PFSK-1 (cell line): ENCODE measurements around the gene CENPE.

Experiments used
- POLR2AphosphoS5 ChIP-seq: IDR thresholded peaks from 2 replicates; pipeline ENCODE4 v1.6.1; 2012; ENCODE audit warnings: low read depth, mild to moderate bottlenecking, control low read depth, low read length, moderate library complexity
- SIN3A ChIP-seq: IDR thresholded peaks from 2 replicates; pipeline ENCODE4 v1.6.1; 2012; ENCODE audit warnings: mild to moderate bottlenecking, low read length, moderate library complexity, borderline replicate concordance; ENCODE audit not compliant: insufficient read depth
- TAF1 ChIP-seq: IDR thresholded peaks from 2 replicates; pipeline ENCODE4 v1.6.1; 2012; ENCODE audit warnings: low read length, control low read depth, borderline replicate concordance; ENCODE audit not compliant: insufficient read depth

GRCh38 chr4:103075435-103075893 lies 122.7 kb downstream of the CENPE start:
- no peak for TF ChIP-seq TAF1
- no peak for TF ChIP-seq POLR2AphosphoS5
- TF ChIP-seq SIN3A: no peak
